NCI-H345 treated with DMSO at 0.1 percent for 48 hours (cell line): ENCODE results near the gene RALBP1.

Source experiments
- DNase-seq: peaks from one replicate; lab custom pipeline; 2025; ENCODE audit not compliant: unreplicated experiment; lab: John Stamatoyannopoulos, UW

Gene RALBP1

GRCh38 chr18:9507565-9508088 is 32.3 kb downstream of the RALBP1 start:
- no peak for DNase-seq

GRCh38 chr18:9508446-9509025 is 33.2 kb downstream of the RALBP1 start:
- no peak for DNase-seq

DNA sequence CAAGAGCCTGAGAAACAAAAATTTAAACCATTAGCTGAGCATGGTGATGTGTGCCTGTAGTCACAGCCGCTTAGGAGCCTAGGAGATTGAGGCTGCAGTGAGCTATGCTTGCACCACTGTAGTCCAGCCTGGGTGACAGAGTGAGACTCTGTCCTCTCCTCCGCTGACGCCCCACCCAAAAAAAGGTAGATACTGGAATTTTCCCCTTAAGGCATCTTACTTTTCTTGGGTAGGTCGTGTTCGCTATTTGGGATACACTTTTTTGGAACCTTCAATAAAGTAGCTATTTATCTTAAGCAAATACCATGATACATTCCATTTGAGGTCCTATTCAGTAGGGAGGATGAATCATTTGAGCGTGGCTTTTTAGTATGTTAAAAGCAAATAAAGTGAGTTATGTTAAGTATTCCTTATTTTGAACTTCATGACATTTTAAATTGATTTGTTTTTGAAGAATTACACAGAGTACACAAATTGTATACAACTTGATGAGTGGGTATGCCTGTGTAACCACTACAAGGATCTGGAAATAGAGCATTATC is 38.7 kb downstream of the RALBP1 start:
- no peak for DNase-seq

GRCh38 chr18:9516437-9517064 is 41.2 kb downstream of the RALBP1 start:
- DNase-seq: peak; percentile 54

GRCh38 chr18:9517869-9518268 is 42.6 kb downstream of the RALBP1 start:
- DNase-seq: no peak

DNA sequence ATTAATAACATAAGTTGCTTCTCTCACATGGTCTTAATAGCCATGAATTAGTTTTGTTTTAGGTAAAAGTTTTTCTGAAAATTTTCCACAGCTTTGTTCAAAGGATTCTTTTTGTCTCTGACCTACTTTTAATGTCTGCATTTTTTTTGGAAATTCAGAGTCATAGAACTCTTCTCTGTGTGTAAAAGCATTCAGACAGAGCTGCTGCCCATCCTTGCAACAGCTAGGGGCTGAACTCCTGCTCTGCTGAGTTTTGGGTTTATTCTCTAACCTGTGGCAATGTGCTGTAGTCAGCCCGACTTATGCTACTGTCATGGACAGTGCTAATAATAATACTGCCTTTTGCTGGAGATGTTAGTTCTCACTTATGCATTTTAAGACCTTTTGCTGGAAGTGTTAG is 44.1 kb downstream of the RALBP1 start:
- DNase-seq: no peak

DNA sequence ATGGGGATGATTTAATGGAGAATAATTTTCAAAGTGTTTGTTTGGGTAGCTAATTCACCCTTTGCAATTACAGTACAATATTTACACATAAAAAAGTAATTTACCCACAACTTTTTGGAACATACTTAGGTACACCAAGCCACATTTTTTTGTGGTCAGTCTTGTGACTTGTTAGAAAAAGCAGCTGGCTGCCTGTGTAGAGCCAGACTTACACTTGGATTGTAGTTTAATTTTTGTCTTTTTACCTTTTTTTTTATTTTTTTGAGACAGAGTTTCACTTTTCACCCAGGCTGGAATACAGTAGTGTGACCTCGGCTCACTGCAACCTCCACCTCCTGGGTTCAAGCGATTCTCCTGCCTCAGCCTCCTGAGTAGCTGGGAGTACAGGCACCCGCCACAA is 45.4 kb downstream of the RALBP1 start:
- DNase-seq: no peak

GRCh38 chr18:9521770-9522169 is 46.5 kb downstream of the RALBP1 start:
- DNase-seq: no peak

DNA sequence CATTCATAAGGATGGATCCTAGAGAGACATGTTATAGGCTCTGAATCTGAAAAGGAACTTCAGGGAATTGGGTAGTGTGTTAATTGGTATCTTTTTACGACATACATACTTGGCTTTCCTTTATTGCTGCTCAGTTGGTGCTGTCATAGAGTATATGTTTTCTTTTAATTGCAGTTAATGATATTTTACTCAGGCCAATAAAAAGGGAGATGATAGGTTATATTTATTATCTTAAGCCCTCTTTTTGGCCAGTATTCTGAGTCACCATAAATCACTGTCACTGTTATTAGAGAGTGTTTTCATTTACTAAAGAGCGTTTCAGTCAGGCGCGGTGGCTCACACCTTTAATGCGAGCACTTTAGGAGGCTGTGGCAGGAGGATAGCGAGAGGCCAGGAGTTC is 47.6 kb downstream of the RALBP1 start:
- DNase-seq: no peak

GRCh38 chr18:9526458-9526857 is 51.1 kb downstream of the RALBP1 start:
- no peak for DNase-seq

DNA sequence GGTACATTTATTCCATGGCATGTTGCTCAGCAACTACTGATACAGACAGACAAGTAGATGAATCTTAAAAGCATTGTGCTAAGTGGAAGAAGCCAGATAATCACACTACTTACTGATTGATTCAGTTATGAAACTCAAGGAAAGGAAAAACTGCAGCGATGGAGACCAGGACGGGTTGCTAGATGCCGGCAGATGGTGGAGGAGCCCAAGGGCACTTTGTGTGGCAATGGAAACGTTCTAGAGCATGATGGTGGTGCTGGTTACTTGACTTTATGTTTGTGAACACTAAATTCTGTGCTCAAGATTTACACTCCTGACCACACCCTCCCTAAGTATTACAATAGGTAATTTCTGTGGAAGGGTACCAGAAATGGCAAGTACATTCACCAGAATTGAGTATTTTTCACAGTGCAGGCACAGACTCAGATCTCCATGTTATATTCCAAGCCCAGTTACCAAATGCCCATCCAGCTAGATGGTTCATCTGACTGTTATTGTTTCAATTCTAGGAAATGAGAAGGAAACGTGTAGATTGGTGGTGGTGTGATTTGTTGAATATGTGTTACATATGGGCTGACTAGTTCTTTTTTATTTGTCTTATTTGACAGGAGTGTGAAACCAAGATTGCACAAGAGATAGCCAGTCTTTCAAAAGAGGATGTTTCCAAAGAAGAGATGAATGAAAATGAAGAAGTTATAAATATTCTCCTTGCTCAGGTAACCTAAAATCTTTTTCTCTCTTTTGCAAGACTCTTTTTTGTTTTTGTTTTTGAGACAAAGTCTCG is 55.1 kb downstream of the RALBP1 start:
- DNase-seq: no peak

DNA sequence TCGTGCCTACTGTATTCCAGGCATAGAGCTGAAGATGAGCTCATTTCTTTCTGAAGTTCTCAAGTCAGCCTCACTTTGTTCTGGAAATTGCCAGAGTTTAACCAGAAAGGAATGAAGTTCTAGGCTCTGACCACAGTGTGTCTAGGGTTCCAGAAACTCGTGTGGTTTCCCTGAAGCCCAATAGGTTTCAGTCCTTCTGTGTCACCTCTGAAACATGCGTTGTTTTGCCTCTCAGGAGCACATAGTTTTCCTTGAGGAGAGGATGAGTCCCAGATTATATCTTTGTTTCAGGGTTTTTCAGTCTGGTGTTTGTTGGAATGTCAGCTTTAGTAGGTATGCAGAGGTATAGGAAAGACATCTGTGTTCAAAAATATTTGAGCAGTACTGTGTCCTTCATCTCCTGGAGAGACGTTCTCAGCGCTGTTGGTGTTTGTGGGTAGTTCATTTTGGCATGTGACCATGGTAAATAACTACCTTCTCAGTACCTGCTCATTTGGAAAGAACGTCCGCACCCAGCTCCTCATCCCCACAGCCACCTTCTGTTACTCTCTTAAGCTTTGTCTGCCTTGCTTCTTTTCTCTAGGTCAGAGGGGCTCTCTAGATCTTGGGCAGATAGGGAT is 56.6 kb downstream of the RALBP1 start:
- DNase-seq: no peak

GRCh38 chr18:9534844-9535243 is 59.5 kb downstream of the RALBP1 start:
- DNase-seq: no peak

GRCh38 chr18:9535430-9535991 is 60.2 kb downstream of the RALBP1 start:
- DNase-seq: no peak

DNA sequence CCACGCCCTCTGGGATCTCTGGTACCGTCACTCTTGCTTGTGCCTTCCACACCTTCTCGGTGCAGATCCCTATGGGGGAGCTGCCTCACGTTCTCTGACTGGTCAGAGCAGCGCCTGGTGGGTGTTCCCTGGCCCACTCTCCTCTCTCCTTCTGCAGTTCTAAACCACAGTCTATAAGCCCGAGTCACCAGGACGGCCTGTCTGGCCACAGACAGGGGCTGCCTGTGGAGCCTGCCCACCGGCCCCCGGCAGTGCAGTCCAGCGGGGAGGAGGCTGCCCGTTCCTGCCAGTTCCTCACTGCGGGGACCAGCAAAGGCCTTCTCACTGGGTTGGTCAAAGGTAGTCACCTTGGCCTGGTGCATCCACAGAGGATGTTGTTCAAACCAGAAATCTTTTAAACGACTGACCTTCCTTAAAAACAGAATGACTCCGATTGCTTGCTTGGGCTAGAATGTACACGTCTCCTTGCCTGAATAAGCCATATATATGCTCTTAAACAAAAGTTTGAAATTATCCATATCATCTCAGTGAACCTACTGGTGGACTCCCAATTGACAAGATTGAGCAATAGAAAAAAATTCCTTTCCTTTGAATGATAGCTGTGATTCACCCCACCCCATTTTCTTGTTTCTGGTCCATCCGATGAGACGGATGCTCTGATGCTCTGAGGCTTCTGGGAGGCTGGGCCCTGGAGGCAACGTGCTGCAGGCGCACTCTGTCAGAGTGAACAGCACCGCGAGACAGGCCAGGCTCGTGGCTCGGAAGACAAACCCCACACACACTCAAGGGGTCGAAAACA is 61.2 kb downstream of the RALBP1 start:
- no peak for DNase-seq

DNA sequence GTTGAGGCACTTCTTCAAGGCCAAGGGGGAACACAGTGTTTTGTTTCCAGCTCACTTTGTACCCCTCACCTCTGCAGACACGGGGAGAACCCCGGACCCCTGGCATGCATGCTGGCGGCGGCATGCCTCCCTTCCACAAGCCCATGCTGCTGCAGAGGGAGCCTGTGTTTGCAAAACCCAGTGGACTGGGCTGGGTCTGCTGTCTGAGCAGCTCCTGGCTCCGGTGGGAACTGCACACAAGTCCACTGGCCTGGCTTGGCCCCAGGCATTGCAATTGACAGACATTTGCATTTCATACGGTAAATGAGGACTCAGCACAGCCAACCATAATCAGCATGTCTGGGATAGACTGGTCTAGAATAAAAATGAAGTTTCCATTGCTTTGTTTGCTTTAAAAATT is 62.4 kb downstream of the RALBP1 start:
- no peak for DNase-seq

GRCh38 chr18:9539283-9539682 is 64.0 kb downstream of the RALBP1 start:
- no peak for DNase-seq

DNA sequence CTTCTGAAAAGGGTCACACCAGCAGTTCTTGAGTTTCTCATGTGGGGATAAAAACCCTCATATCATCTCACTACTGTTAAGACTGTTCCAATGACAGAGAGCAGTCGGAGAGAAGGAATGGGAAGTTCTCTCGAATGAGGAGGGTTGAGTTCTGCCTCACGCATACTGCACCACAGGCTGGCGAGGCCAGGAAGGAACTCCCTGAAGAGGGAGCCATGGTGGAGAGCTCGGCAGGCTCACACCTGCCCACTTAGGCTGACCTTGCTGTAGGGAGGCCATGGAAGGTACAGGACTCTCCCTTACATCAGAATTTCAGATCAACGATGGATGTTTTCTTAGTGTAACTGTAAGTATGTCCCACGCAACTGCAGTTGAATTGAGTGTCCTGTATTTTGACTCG is 64.6 kb downstream of the RALBP1 start:
- no peak for DNase-seq

DNA sequence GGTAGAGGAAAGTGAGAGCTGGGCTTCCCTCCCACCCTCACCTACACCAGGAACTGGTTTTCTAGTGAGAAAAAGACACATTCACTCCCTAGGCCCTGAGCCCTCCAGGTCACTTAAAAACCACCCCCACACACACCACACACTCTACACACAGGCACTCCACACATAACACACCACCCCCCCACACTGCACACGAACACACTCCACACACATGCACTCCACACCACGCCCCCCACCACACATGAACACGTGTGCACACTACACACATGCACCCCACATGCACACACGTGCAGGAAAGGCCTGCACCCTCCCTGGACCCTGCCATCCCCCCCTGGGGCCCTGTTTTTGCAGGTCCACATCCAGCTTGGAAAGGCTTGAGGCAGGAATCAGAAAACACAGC is 67.6 kb downstream of the RALBP1 start:
- no peak for DNase-seq

DNA sequence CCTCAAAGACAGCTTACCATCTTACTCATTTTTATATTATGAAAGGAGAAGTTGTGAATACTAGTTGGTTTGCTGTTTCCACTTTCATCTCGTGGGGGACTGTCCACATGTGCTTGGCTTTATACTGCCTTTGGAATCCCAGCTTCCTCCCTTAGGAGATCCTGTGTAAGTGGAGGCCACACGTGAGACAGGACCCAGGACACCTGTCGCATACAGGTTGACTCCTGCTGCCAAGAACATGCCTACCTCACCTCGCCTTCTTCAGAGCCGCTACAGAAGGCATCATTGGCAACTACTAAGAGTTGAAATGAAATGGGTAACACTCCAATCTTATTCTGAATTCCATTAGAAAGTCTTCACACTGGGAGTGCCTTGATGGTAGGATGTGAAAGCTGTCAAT is 69.7 kb downstream of the RALBP1 start:
- no peak for DNase-seq
